SK-N-SH treated with all-trans-retinoic acid at 6 μM for 48 hours (cell line): Measurements from ENCODE around the gene UTS2B.

Experiments used
- ATAC-seq: fragments of 200-7000 bp; cut with Tn5 transposase; 3 replicates; pipeline ENCODE4 v1.9.1; 2020; ENCODE audit warnings: mild to moderate bottlenecking, moderate library complexity
- ARNTL ChIP-seq: fragments of 450-650 bp; formaldehyde crosslinking; IDR thresholded peaks from 2 replicates; pipeline ENCODE4 v1.5.0; 2020; ENCODE audit warnings: low read depth, mild to moderate bottlenecking, moderate library complexity, borderline replicate concordance
- BACH2 ChIP-seq: fragments of 250-450 bp; sonication (Bioruptor Pico); IDR thresholded peaks from 2 replicates; pipeline ENCODE4 v1.9.0; 2021; ENCODE audit warnings: mild to moderate bottlenecking, borderline replicate concordance
- ESRRG ChIP-seq: fragments of 250-450 bp; sonication (Bioruptor Pico); IDR thresholded peaks from 2 replicates; pipeline ENCODE4 v1.6.1; 2021; ENCODE audit warnings: mild to moderate bottlenecking
- ISL1 ChIP-seq: fragments of 250-450 bp; sonication (Bioruptor Pico); IDR thresholded peaks from 2 replicates; pipeline ENCODE4 v2.1.2; 2022; ENCODE audit warnings: mild to moderate bottlenecking, moderate library complexity
- OSR1 ChIP-seq: fragments of 250-450 bp; sonication (Bioruptor Pico); IDR thresholded peaks from 2 replicates; pipeline ENCODE4 v1.8.0; 2022; ENCODE audit warnings: moderate library complexity, mild to moderate bottlenecking, inconsistent platforms
- PPARA ChIP-seq: fragments of 250-450 bp; sonication (Bioruptor Pico); IDR thresholded peaks from 2 replicates; pipeline ENCODE4 v1.5.0; 2020; ENCODE audit warnings: mild to moderate bottlenecking, borderline replicate concordance
- RARB ChIP-seq: fragments of 250-450 bp; sonication (Bioruptor Pico); IDR thresholded peaks from 2 replicates; pipeline ENCODE4 v1.8.0; 2021; ENCODE audit warnings: mild to moderate bottlenecking, moderate library complexity
- SNAI2 ChIP-seq: fragments of 250-450 bp; sonication (Bioruptor Pico); IDR thresholded peaks from 2 replicates; pipeline ENCODE4 v1.5.0; 2020; ENCODE audit warnings: mild to moderate bottlenecking, moderate library complexity
- TCF4 ChIP-seq: fragments of 250-450 bp; sonication (Bioruptor Pico); IDR thresholded peaks from 2 replicates; pipeline ENCODE4 v1.8.0; 2021; ENCODE audit warnings: mild to moderate bottlenecking, moderate library complexity, borderline replicate concordance
- TOX ChIP-seq: fragments of 250-450 bp; sonication (Bioruptor Pico); IDR thresholded peaks from 2 replicates; pipeline ENCODE4 v1.8.0; 2021; ENCODE audit warnings: mild to moderate bottlenecking, moderate library complexity, borderline replicate concordance
- ZC3H10 ChIP-seq: fragments of 250-450 bp; sonication (Bioruptor Pico); IDR thresholded peaks from 2 replicates; pipeline ENCODE4 v1.5.1; 2021; ENCODE audit warnings: mild to moderate bottlenecking, moderate library complexity
- ZFP30 ChIP-seq: fragments of 450-650 bp; formaldehyde crosslinking; IDR thresholded peaks from 2 replicates; pipeline ENCODE4 v1.5.0; 2022; ENCODE audit warnings: mild to moderate bottlenecking, moderate library complexity
- ZNF565 ChIP-seq: fragments of 450-650 bp; formaldehyde crosslinking; conservative IDR thresholded peaks from 2 replicates; pipeline ENCODE4 v1.5.0; 2020; ENCODE audit warnings: low read depth, mild to moderate bottlenecking, moderate library complexity
- ZNF70 ChIP-seq: fragments of 450-650 bp; formaldehyde crosslinking; IDR thresholded peaks from 2 replicates; pipeline ENCODE4 v1.5.0; 2020; ENCODE audit warnings: mild to moderate bottlenecking, moderate library complexity
- ZNF8 ChIP-seq: fragments of 450-650 bp; formaldehyde crosslinking; IDR thresholded peaks from 2 replicates; pipeline ENCODE4 v1.5.0; 2020; ENCODE audit warnings: mild to moderate bottlenecking, moderate library complexity
- TF ChIP-seq, protein P1 (sequence below): fragments of 250-450 bp; sonication (Bioruptor Pico); IDR thresholded peaks from 2 replicates; pipeline ENCODE4 v1.5.0; 2020; ENCODE audit warnings: mild to moderate bottlenecking, moderate library complexity
- TF ChIP-seq, protein P2 (sequence below): fragments of 250-450 bp; sonication (Bioruptor Pico); IDR thresholded peaks from 2 replicates; pipeline ENCODE4 v1.5.1; 2020; ENCODE audit warnings: low read depth, mild to moderate bottlenecking, moderate library complexity
- TF ChIP-seq, protein P3 (sequence below): fragments of 250-450 bp; sonication (Bioruptor Pico); IDR thresholded peaks from 2 replicates; pipeline ENCODE4 v1.8.0; 2021; ENCODE audit warnings: low read depth, mild to moderate bottlenecking, moderate library complexity, borderline replicate concordance
- TF ChIP-seq, protein P4 (sequence below): fragments of 250-450 bp; sonication (Bioruptor Pico); IDR thresholded peaks from 2 replicates; pipeline ENCODE4 v1.5.1; 2021; ENCODE audit warnings: mild to moderate bottlenecking, moderate library complexity
- TF ChIP-seq, protein P5 (sequence below): fragments of 250-450 bp; sonication (Bioruptor Pico); IDR thresholded peaks from 2 replicates; pipeline ENCODE4 v1.8.0; 2020; ENCODE audit warnings: mild to moderate bottlenecking, moderate library complexity, borderline replicate concordance

UTS2B gene

GRCh38 chr3:191348098-191348497 is 17.8 kb upstream of the UTS2B start:
- ATAC-seq = no peak
- TF ChIP-seq, protein P1, sequence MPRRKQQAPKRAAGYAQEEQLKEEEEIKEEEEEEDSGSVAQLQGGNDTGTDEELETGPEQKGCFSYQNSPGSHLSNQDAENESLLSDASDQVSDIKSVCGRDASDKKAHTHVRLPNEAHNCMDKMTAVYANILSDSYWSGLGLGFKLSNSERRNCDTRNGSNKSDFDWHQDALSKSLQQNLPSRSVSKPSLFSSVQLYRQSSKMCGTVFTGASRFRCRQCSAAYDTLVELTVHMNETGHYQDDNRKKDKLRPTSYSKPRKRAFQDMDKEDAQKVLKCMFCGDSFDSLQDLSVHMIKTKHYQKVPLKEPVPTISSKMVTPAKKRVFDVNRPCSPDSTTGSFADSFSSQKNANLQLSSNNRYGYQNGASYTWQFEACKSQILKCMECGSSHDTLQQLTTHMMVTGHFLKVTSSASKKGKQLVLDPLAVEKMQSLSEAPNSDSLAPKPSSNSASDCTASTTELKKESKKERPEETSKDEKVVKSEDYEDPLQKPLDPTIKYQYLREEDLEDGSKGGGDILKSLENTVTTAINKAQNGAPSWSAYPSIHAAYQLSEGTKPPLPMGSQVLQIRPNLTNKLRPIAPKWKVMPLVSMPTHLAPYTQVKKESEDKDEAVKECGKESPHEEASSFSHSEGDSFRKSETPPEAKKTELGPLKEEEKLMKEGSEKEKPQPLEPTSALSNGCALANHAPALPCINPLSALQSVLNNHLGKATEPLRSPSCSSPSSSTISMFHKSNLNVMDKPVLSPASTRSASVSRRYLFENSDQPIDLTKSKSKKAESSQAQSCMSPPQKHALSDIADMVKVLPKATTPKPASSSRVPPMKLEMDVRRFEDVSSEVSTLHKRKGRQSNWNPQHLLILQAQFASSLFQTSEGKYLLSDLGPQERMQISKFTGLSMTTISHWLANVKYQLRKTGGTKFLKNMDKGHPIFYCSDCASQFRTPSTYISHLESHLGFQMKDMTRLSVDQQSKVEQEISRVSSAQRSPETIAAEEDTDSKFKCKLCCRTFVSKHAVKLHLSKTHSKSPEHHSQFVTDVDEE (CRISPR knock-in tag) = no peak
- TF ChIP-seq, protein P2, sequence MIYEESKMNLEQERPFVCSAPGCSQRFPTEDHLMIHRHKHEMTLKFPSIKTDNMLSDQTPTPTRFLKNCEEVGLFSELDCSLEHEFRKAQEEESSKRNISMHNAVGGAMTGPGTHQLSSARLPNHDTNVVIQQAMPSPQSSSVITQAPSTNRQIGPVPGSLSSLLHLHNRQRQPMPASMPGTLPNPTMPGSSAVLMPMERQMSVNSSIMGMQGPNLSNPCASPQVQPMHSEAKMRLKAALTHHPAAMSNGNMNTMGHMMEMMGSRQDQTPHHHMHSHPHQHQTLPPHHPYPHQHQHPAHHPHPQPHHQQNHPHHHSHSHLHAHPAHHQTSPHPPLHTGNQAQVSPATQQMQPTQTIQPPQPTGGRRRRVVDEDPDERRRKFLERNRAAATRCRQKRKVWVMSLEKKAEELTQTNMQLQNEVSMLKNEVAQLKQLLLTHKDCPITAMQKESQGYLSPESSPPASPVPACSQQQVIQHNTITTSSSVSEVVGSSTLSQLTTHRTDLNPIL (CRISPR knock-in tag) = no peak
- TF ChIP-seq ZFP30 = no peak
- TF ChIP-seq, protein P3, sequence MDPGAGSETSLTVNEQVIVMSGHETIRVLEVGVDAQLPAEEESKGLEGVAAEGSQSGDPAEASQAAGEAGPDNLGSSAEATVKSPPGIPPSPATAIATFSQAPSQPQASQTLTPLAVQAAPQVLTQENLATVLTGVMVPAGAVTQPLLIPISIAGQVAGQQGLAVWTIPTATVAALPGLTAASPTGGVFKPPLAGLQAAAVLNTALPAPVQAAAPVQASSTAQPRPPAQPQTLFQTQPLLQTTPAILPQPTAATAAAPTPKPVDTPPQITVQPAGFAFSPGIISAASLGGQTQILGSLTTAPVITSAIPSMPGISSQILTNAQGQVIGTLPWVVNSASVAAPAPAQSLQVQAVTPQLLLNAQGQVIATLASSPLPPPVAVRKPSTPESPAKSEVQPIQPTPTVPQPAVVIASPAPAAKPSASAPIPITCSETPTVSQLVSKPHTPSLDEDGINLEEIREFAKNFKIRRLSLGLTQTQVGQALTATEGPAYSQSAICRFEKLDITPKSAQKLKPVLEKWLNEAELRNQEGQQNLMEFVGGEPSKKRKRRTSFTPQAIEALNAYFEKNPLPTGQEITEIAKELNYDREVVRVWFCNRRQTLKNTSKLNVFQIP (CRISPR knock-in tag) = no peak
- no peak for TF ChIP-seq BACH2
- no peak for TF ChIP-seq ARNTL (CRISPR knock-in tag)
- TF ChIP-seq RARB (CRISPR knock-in tag) = no peak
- TF ChIP-seq, protein P4, sequence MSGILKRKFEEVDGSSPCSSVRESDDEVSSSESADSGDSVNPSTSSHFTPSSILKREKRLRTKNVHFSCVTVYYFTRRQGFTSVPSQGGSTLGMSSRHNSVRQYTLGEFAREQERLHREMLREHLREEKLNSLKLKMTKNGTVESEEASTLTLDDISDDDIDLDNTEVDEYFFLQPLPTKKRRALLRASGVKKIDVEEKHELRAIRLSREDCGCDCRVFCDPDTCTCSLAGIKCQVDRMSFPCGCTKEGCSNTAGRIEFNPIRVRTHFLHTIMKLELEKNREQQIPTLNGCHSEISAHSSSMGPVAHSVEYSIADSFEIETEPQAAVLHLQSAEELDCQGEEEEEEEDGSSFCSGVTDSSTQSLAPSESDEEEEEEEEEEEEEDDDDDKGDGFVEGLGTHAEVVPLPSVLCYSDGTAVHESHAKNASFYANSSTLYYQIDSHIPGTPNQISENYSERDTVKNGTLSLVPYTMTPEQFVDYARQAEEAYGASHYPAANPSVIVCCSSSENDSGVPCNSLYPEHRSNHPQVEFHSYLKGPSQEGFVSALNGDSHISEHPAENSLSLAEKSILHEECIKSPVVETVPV (CRISPR knock-in tag) = no peak
- TF ChIP-seq ESRRG = no peak
- TF ChIP-seq TOX = no peak
- no peak for TF ChIP-seq OSR1 (CRISPR knock-in tag)
- TF ChIP-seq SNAI2 (CRISPR knock-in tag) = no peak
- TF ChIP-seq ZNF565 (CRISPR knock-in tag) = no peak
- TF ChIP-seq, protein P5, sequence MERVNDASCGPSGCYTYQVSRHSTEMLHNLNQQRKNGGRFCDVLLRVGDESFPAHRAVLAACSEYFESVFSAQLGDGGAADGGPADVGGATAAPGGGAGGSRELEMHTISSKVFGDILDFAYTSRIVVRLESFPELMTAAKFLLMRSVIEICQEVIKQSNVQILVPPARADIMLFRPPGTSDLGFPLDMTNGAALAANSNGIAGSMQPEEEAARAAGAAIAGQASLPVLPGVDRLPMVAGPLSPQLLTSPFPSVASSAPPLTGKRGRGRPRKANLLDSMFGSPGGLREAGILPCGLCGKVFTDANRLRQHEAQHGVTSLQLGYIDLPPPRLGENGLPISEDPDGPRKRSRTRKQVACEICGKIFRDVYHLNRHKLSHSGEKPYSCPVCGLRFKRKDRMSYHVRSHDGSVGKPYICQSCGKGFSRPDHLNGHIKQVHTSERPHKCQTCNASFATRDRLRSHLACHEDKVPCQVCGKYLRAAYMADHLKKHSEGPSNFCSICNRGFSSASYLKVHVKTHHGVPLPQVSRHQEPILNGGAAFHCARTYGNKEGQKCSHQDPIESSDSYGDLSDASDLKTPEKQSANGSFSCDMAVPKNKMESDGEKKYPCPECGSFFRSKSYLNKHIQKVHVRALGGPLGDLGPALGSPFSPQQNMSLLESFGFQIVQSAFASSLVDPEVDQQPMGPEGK (CRISPR knock-in tag) = no peak

DNA sequence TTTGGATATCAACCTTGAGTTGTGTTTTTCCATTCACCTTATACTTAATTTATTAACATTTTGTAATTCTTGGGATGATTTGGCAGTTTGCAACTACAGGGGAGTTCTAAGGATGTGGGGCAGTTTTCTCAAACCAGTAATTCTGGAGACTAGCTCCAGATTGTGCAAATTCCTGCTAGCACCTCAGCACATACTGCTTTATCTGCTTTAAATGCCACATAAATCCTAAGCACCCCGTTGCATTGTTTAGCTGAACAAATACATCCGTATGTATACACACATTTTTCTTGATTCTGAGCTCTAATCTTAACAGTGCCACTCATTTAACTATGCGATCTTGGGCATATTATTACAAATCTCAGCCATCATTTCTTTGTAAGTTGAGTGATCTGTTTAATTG is 16.9 kb upstream of the UTS2B start:
- no peak for TF ChIP-seq ZNF8 (CRISPR knock-in tag)
- TF ChIP-seq, all 23 proteins: peak for 0
- no peak for ATAC-seq

- ATAC-seq = no peak
- TF ChIP-seq, protein P4 (CRISPR knock-in tag) = no peak
- TF ChIP-seq SNAI2 (CRISPR knock-in tag) (no peak), TCF4 (CRISPR knock-in tag) (no peak), PPARA (no peak), ARNTL (CRISPR knock-in tag) (no peak), ZNF565 (CRISPR knock-in tag) (no peak), ZNF8 (CRISPR knock-in tag) (no peak), ZNF70 (CRISPR knock-in tag) (no peak), ZC3H10 (CRISPR knock-in tag) (no peak), TOX (no peak), ESRRG (no peak), ISL1 (no peak)
- TF ChIP-seq, protein P1 (CRISPR knock-in tag) = no peak
Measured at GRCh38 chr3:191345334-191345733, 15.0 kb upstream of the UTS2B start.
